Transverse colon (tissue), 4 donors: ENCODE results near the gene PLET1. TPM values are rescaled to one million over a fixed set of nuclear protein-coding genes. Genes with fewer than 3 reads are reported as not detected.

Experiments used
- DNase-seq: peaks from one replicate; pipeline ENCODE4 v3.0.0-alpha.2; 2019
- H3K27ac ChIP-seq, 4 donors: fragments of 200-600 bp; sonication (generic); 2 replicates each; pipeline ENCODE4 v1.5.1; 2016 to 2018; ENCODE audit warnings: inconsistent platforms in 4 of 4
- H3K27me3 ChIP-seq: fragments of 200-600 bp; sonication (generic); 2 replicates; pipeline ENCODE4 v1.5.1; 2017; ENCODE audit warnings: inconsistent platforms
- H3K36me3 ChIP-seq, 4 donors: fragments of 200-600 bp; sonication (generic); 2 replicates each; pipeline ENCODE4 v1.5.1; 2017 to 2019; ENCODE audit warnings: inconsistent platforms in 4 of 4
- H3K4me1 ChIP-seq, 4 donors: fragments of 200-600 bp; sonication (generic); 2 replicates each; pipeline ENCODE4 v1.5.1; 2017 to 2020; ENCODE audit warnings: inconsistent platforms in 4 of 4
- H3K4me3 ChIP-seq, 4 donors: fragments of 200-600 bp; sonication (generic); 1 replicate in 1 of 4; 2 replicates in 3 of 4; pipeline versions ENCODE4 v1.5.1 to v1.6.1; 2017 to 2019; ENCODE audit warnings: inconsistent platforms in 4 of 4
- H3K9me3 ChIP-seq, 2 donors: fragments of 200-600 bp; sonication (generic); 2 replicates each; pipeline ENCODE4 v1.5.1; 2017 to 2019; ENCODE audit warnings: inconsistent platforms in 2 of 2
- CTCF ChIP-seq, 5 experiments: fragments of 200-600 bp in 3 of 5; fragments of 450-650 bp in 2 of 5; sonication (generic) in 3 of 5; IDR thresholded peaks; 1 replicate in 2 of 5; 2 replicates in 3 of 5; pipeline ENCODE4 v1.5.1; 2016 to 2017; ENCODE audit warnings: antibody characterized with exemption in 5 of 5, inconsistent platforms in 3 of 5, mild to moderate bottlenecking in 2 of 5, moderate library complexity in 1 of 5
- EP300 ChIP-seq: sonication (generic); formaldehyde crosslinking; IDR thresholded peaks from one replicate; pipeline ENCODE4 v1.6.1; 2017; ENCODE audit warnings: antibody characterized with exemption, low read depth
- POLR2A ChIP-seq: fragments of 450-650 bp; IDR thresholded peaks from one replicate; pipeline ENCODE4 v1.6.1; 2016; ENCODE audit warnings: antibody characterized with exemption, mild to moderate bottlenecking, moderate library complexity
- POLR2AphosphoS5 ChIP-seq, 3 donors: sonication (generic); formaldehyde crosslinking; IDR thresholded peaks; one replicate each; pipeline ENCODE4 v1.6.1; 2016; ENCODE audit warnings: antibody characterized with exemption in 3 of 3
- WGBS, 2 donors: methylation state at CpG; one replicate each; pipeline ENCODE4 v1.1.5; 2018; ENCODE audit warnings: low coverage in 1 of 2; 5-methylcytosine and 5-hydroxymethylcytosine counted together
- in situ Hi-C, 4 donors: fragments of 200-750 bp; cut with MboI; loops; one replicate each; pipeline versions ENCODE4 v1.15.0 to v1.15.1; 2017; ENCODE audit warnings: low sequenced_read_pairs in 3 of 4, low pct_ligation_motif_present in 1 of 4, low pct_unique_long_range_greater_than_20kb in 1 of 4
- intact Hi-C: fragments of 100-400 bp; cut with DNase I; formaldehyde crosslinking; loops from one replicate; pipeline ENCODE4 v1.15.1; 2023; ENCODE audit warnings: low total_unique reads
- total RNA-seq, 4 donors: library from RNA; depleted of rRNA; stranded (reverse); fragments of >200 nt; gene quantifications; one replicate each; pipeline ENCODE4 v1.1.0, GENCODE V29; 2016

PLET1 gene
- total RNA-seq, 4 donors from 2014 or later: not detected

- DNase-seq: no peak
- TF ChIP-seq CTCF (IDR thresholded peaks at IDR 0.05): no peak
- no peak for TF ChIP-seq POLR2AphosphoS5 (IDR thresholded peaks at IDR 0.05)
- TF ChIP-seq EP300: no peak
- no peak for TF ChIP-seq POLR2A
- intact Hi-C loops (no loop called here), in situ Hi-C loops (loop anchor here in 3 of 4 donors (25.0 kb wide), 3 partner anchors 183 to 992 kb away; no protein-coding TSS in a partner anchor)
- Histone ChIP-seq H3K4me1 (peaks cover 2 to 22% (median 13%) of the 10 kb centered on the region in 4 donors), H3K9me3 (no peaks in the 10 kb centered on the region), H3K27me3 (no peaks in the 10 kb centered on the region), H3K27ac (peak overlapping the region in 2 of 4 donors; percentile 37 to 79), H3K4me3 (no peak overlapping the region), H3K36me3 (no peaks in the 10 kb centered on the region)
- WGBS, 2 donors: 78 to 83% methylated on average over 2 to 3 of the region's 3 CpGs
These were observed 34.2 kb upstream of the PLET1 start for GRCh38 chr11:112294688-112295340.

GRCh38 chr11:112293614-112294013 lies 33.0 kb upstream of the PLET1 start:
- intact Hi-C loops (no loop called here), in situ Hi-C loops (loop anchor here in 3 of 4 donors (25.0 kb wide), 3 partner anchors 181 to 994 kb away; no protein-coding TSS in a partner anchor)
- Histone ChIP-seq H3K27me3 (no peaks in the 10 kb centered on the region), H3K9me3 (no peaks in the 10 kb centered on the region), H3K36me3 (no peaks in the 10 kb centered on the region), H3K27ac (peak overlapping the region; percentile 9 to 80 (median 52)), H3K4me1 (peaks cover 2 to 22% (median 18%) of the 10 kb centered on the region in 4 donors), H3K4me3 (no peak overlapping the region)
- no peak for DNase-seq
- WGBS, 2 donors: 47 to 50% methylated on average over 1 to 2 of the region's 2 CpGs
- no peak for TF ChIP-seq POLR2AphosphoS5 (IDR thresholded peaks at IDR 0.05)
- no peak for TF ChIP-seq POLR2A
- no peak for TF ChIP-seq CTCF (IDR thresholded peaks at IDR 0.05)
- TF ChIP-seq EP300: no peak

- TF ChIP-seq CTCF (IDR thresholded peaks at IDR 0.05) (no peak), POLR2AphosphoS5 (IDR thresholded peaks at IDR 0.05) (peak in 1 of 3 donors; percentile 4)
- H3K27me3 ChIP-seq: no peaks in the 10 kb centered on the region
- H3K4me3 ChIP-seq: no peak overlapping the region
- in situ Hi-C loops (loop anchor here in 3 of 4 donors (25.0 kb wide), 3 partner anchors 181 to 994 kb away; no protein-coding TSS in a partner anchor), intact Hi-C loops (no loop called here)
- DNase-seq: no peak
- H3K27ac ChIP-seq: peak overlapping the region; percentile 9 to 80 (median 52)
- H3K9me3 ChIP-seq: no peaks in the 10 kb centered on the region
- H3K36me3 ChIP-seq: no peaks in the 10 kb centered on the region
- peaks cover 2 to 22% (median 18%) of the 10 kb centered on the region in 4 donors for H3K4me1 ChIP-seq
These were observed 32.2 kb upstream of the PLET1 start for GRCh38 chr11:112292785-112293407.

- TF ChIP-seq POLR2A (no peak), EP300 (no peak), POLR2AphosphoS5 (IDR thresholded peaks at IDR 0.05) (no peak), CTCF (IDR thresholded peaks at IDR 0.05) (no peak)
These were observed 31.5 kb upstream of the PLET1 start for GRCh38 chr11:112292188-112292587.

More at GRCh38 chr11:112292188-112292587, 31.5 kb upstream of the PLET1 start:
- intact Hi-C loops: no loop called here
- Histone ChIP-seq H3K9me3 (no peaks in the 10 kb centered on the region), H3K4me3 (no peak overlapping the region), H3K27me3 (no peaks in the 10 kb centered on the region), H3K36me3 (no peaks in the 10 kb centered on the region), H3K4me1 (peaks cover 2 to 22% (median 18%) of the 10 kb centered on the region in 4 donors), H3K27ac (peak overlapping the region; percentile 13 to 80 (median 79))
- no peak for DNase-seq
- in situ Hi-C loops: loop anchor here in 3 of 4 donors (25.0 kb wide), 3 partner anchors 180 to 995 kb away; no protein-coding TSS in a partner anchor
